GM18951 (cell line): ENCODE data around the gene KLHL36.

Experiments used
- POLR2A ChIP-seq: IDR thresholded peaks from 4 replicates; pipeline ENCODE4 v1.6.1; 2011; ENCODE audit warnings: mild to moderate bottlenecking; ENCODE audit not compliant: insufficient read length, insufficient read depth; ENCODE audit errors: extremely low read depth
- in situ Hi-C: fragments of 300-500 bp; cut with MboI; formaldehyde crosslinking; loops from one replicate; pipeline ENCODE4 v1.12.0; 2022; ENCODE audit warnings: low sequenced_read_pairs, mixed read lengths, inconsistent platforms; ENCODE audit not compliant: unreplicated experiment

KLHL36 gene

GRCh38 chr16:84710686-84711085, 62.4 kb downstream of the KLHL36 start:
- in situ Hi-C loops: no loop called here
- TF ChIP-seq POLR2A: no peak
